KOPT-K1 (cell line): ENCODE data around the gene MYO3B.
"Not testable (repeated sequence)": the region's sequence is repeated elsewhere in the genome, so short reads cannot be mapped to it uniquely, and the experiment has no call there.

Experiments
- H3K27ac ChIP-seq: fragments of 200-600 bp; sonication (generic); 2 replicates; pipeline ENCODE4 v1.5.1; 2016; ENCODE audit warnings: antibody characterized with exemption, mild to moderate bottlenecking, low read depth, low read length; ENCODE audit not compliant: poor library complexity, severe bottlenecking
- H3K36me3 ChIP-seq: fragments of 200-600 bp; sonication (generic); 2 replicates; pipeline ENCODE4 v1.5.1; 2017; ENCODE audit warnings: antibody characterized with exemption, mild to moderate bottlenecking, low read length, moderate library complexity; ENCODE audit not compliant: insufficient read depth
- H3K9me3 ChIP-seq: fragments of 200-600 bp; sonication (generic); 2 replicates; pipeline ENCODE4 v1.5.1; 2017; ENCODE audit warnings: antibody characterized with exemption, low read length, mild to moderate bottlenecking; ENCODE audit not compliant: insufficient read depth, poor library complexity, severe bottlenecking

The MYO3B gene

GRCh38 chr2:170264865-170265264, 86.9 kb downstream of the MYO3B start:
- Histone ChIP-seq H3K36me3 (no peaks in the 10 kb centered on the region), H3K9me3 (peaks cover 4% of the 10 kb centered on the region)

GRCh38 chr2:170265321-170265720, 87.4 kb downstream of the MYO3B start:
- H3K27ac ChIP-seq, result no peak overlapping the region
- no peaks in the 10 kb centered on the region for H3K36me3 ChIP-seq
- H3K9me3 ChIP-seq, result peaks cover 4% of the 10 kb centered on the region

More at GRCh38 chr2:170264865-170265264, 86.9 kb downstream of the MYO3B start:
- no peak overlapping the region for H3K27ac ChIP-seq

GRCh38 chr2:170266358-170266757, 88.4 kb downstream of the MYO3B start:
- Histone ChIP-seq H3K36me3 (no peaks in the 10 kb centered on the region), H3K9me3 (peaks cover 4% of the 10 kb centered on the region), H3K27ac (no peak overlapping the region)

- no peaks in the 10 kb centered on the region for H3K36me3 ChIP-seq
- H3K9me3 ChIP-seq, result peaks cover 4% of the 10 kb centered on the region
- H3K27ac ChIP-seq, result no peak overlapping the region
These were observed 89.1 kb downstream of the MYO3B start for GRCh38 chr2:170267071-170267470.

- Histone ChIP-seq H3K9me3 (no peaks in the 10 kb centered on the region), H3K36me3 (no peaks in the 10 kb centered on the region), H3K27ac (no peak overlapping the region)
These were observed 92.4 kb downstream of the MYO3B start for GRCh38 chr2:170270278-170270864.

GRCh38 chr2:170271340-170271739, 93.4 kb downstream of the MYO3B start:
- no peaks in the 10 kb centered on the region for H3K36me3 ChIP-seq
- no peak overlapping the region for H3K27ac ChIP-seq
- no peaks in the 10 kb centered on the region for H3K9me3 ChIP-seq

- Histone ChIP-seq H3K27ac (no peak overlapping the region), H3K36me3 (no peaks in the 10 kb centered on the region), H3K9me3 (no peaks in the 10 kb centered on the region)
These were observed 98.1 kb downstream of the MYO3B start for GRCh38 chr2:170276056-170276455.

- Histone ChIP-seq H3K27ac (no peak overlapping the region), H3K9me3 (no peaks in the 10 kb centered on the region), H3K36me3 (no peaks in the 10 kb centered on the region)
These were observed 99.1 kb downstream of the MYO3B start for GRCh38 chr2:170276925-170277629.

GRCh38 chr2:170277951-170278350, 100.0 kb downstream of the MYO3B start:
- Histone ChIP-seq H3K9me3 (no peaks in the 10 kb centered on the region), H3K27ac (no peak overlapping the region), H3K36me3 (no peaks in the 10 kb centered on the region)

- not testable (repeated sequence) for H3K36me3 ChIP-seq, H3K27ac ChIP-seq, H3K9me3 ChIP-seq
These were observed 101.7 kb downstream of the MYO3B start for GRCh38 chr2:170279615-170280014.

GRCh38 chr2:170282851-170283250, 104.9 kb downstream of the MYO3B start:
- Histone ChIP-seq H3K36me3 (no peaks in the 10 kb centered on the region), H3K27ac (no peak overlapping the region), H3K9me3 (no peaks in the 10 kb centered on the region)

- Histone ChIP-seq H3K36me3 (no peaks in the 10 kb centered on the region), H3K9me3 (no peaks in the 10 kb centered on the region), H3K27ac (no peak overlapping the region)
These were observed 106.3 kb downstream of the MYO3B start for GRCh38 chr2:170284205-170284604.

- Histone ChIP-seq H3K9me3 (peaks cover 5% of the 10 kb centered on the region), H3K27ac (no peak overlapping the region), H3K36me3 (no peaks in the 10 kb centered on the region)
These were observed 110.9 kb downstream of the MYO3B start for GRCh38 chr2:170288859-170289258.

- Histone ChIP-seq H3K27ac (no peak overlapping the region), H3K9me3 (peaks cover 14% of the 10 kb centered on the region), H3K36me3 (no peaks in the 10 kb centered on the region)
These were observed 113.5 kb downstream of the MYO3B start for GRCh38 chr2:170291474-170291873.

GRCh38 chr2:170292415-170292814, 114.5 kb downstream of the MYO3B start:
- Histone ChIP-seq H3K9me3 (peaks cover 14% of the 10 kb centered on the region), H3K36me3 (no peaks in the 10 kb centered on the region), H3K27ac (no peak overlapping the region)

- Histone ChIP-seq H3K9me3 (peaks cover 9% of the 10 kb centered on the region), H3K27ac (no peak overlapping the region)
These were observed 119.5 kb downstream of the MYO3B start for GRCh38 chr2:170297496-170297895.

More at GRCh38 chr2:170297496-170297895, 119.5 kb downstream of the MYO3B start:
- no peaks in the 10 kb centered on the region for H3K36me3 ChIP-seq
